Ascending aorta (tissue), 2 donors: Measurements from ENCODE around the gene APOB. TPM values are rescaled to one million over a fixed set of nuclear protein-coding genes. Genes with fewer than 3 reads are reported as not detected.

Source experiments
- DNase-seq, 2 donors: peaks; one replicate each; pipeline ENCODE4 v3.0.0-alpha.2; 2019; ENCODE audit warnings: low spot score in 2 of 2
- H3K27ac ChIP-seq, 2 donors: fragments of 200-600 bp; sonication (generic); one replicate each; pipeline ENCODE4 v1.5.1; 2016 to 2017; ENCODE audit warnings: mild to moderate bottlenecking in 1 of 2
- H3K27me3 ChIP-seq: fragments of 200-600 bp; sonication (generic); one replicate; pipeline ENCODE4 v1.5.1; 2017
- H3K36me3 ChIP-seq, 2 donors: fragments of 200-600 bp; sonication (generic); one replicate each; pipeline ENCODE4 v1.5.1; 2016
- H3K4me1 ChIP-seq, 2 donors: fragments of 200-600 bp; sonication (generic); one replicate each; pipeline ENCODE4 v1.5.1; 2016 to 2017; ENCODE audit warnings: mild to moderate bottlenecking in 1 of 2
- H3K4me3 ChIP-seq, 2 donors: fragments of 200-600 bp; sonication (generic); one replicate each; pipeline ENCODE4 v1.5.1; 2016 to 2017; ENCODE audit warnings: mild to moderate bottlenecking in 1 of 2
- H3K9me3 ChIP-seq, 2 donors: fragments of 200-600 bp; sonication (generic); one replicate each; pipeline ENCODE4 v1.5.1; 2016
- CTCF ChIP-seq, 3 experiments: fragments of 200-600 bp in 2 of 3; fragments of 450-650 bp in 1 of 3; sonication (generic) in 2 of 3; IDR thresholded peaks; one replicate each; pipeline ENCODE4 v1.5.1; 2016 to 2019; ENCODE audit warnings: antibody characterized with exemption in 3 of 3, mild to moderate bottlenecking in 1 of 3, moderate library complexity in 1 of 3
- intact Hi-C: fragments of 100-400 bp; cut with DNase I; formaldehyde crosslinking; loops from one replicate; pipeline ENCODE4 v1.15.1; 2023
- total RNA-seq: library from RNA; depleted of rRNA; stranded (reverse); fragments of >200 nt; gene quantifications from one replicate; pipeline ENCODE4 v1.1.0, GENCODE V29; 2016

The APOB gene
- total RNA-seq, 1 donor from 2014 or later, result 8.5 TPM

GRCh38 chr2:20955277-20956026, 88.4 kb downstream of the APOB start:
- Histone ChIP-seq H3K9me3 (no peaks in the 10 kb centered on the region), H3K4me1 (no peaks in the 10 kb centered on the region), H3K27ac (no peak overlapping the region), H3K27me3 (no peaks in the 10 kb centered on the region), H3K4me3 (no peak overlapping the region), H3K36me3 (no peaks in the 10 kb centered on the region)
- no peak for DNase-seq
- TF ChIP-seq CTCF (IDR thresholded peaks at IDR 0.05), result no peak
- intact Hi-C loops, result no loop called here

GRCh38 chr2:20953146-20953824, 90.6 kb downstream of the APOB start:
- Histone ChIP-seq H3K9me3 (no peaks in the 10 kb centered on the region), H3K27ac (no peak overlapping the region), H3K27me3 (no peaks in the 10 kb centered on the region), H3K4me3 (no peak overlapping the region), H3K4me1 (no peaks in the 10 kb centered on the region), H3K36me3 (no peaks in the 10 kb centered on the region)
- intact Hi-C loops, result no loop called here
- no peak for TF ChIP-seq CTCF (IDR thresholded peaks at IDR 0.05)
- DNase-seq, result no peak

Other genes starting within 250 kb of the APOB start
- 15.6 TPM for gene LDAH, start 221.0 kb downstream of the APOB start, total RNA-seq
- not detected for gene TDRD15, start 79.9 kb upstream of the APOB start, total RNA-seq